ENCODE results near the gene CHST13.

Gene CHST13

DNA sequence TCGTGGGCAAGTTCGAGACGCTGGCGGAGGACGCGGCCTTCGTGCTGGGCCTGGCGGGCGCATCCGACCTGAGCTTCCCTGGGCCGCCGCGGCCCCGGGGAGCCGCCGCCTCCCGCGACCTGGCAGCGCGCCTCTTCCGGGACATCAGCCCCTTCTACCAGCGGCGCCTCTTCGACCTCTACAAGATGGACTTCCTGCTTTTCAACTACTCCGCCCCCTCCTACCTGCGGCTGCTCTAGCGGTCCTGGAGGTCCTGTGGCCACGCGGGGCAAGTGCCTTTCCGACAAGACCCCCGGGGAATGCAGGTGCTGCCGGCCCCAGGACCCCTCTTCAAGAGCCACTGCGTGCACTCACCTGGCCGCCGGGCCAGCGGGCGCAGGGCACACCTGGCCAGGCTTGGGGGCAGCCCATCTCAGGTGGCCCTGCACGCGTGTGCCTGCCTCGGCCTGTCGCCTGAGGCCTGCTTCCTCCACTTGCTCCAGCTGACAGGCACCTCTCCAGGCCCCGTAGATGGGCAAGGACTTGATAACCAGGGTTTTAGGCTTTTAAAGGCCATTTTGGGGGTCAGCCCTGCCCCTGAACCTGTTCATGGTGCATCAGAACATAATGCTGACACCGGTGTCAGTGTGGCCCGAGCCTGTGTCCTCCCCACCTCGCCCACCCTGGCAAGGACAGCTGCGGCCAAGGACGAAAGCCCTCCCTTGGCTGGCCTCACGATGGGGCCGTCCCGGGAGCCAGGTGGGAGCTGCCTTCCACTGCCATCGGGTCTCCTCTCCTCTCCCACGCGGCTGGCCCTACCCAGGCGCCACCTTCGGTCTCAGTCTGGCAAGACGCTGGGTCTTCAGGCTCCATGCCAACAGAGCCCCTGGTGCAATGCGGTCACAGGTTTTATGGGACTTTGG is 18.6 kb downstream of the CHST13 start:
- no peak for DNase-seq

DNA sequence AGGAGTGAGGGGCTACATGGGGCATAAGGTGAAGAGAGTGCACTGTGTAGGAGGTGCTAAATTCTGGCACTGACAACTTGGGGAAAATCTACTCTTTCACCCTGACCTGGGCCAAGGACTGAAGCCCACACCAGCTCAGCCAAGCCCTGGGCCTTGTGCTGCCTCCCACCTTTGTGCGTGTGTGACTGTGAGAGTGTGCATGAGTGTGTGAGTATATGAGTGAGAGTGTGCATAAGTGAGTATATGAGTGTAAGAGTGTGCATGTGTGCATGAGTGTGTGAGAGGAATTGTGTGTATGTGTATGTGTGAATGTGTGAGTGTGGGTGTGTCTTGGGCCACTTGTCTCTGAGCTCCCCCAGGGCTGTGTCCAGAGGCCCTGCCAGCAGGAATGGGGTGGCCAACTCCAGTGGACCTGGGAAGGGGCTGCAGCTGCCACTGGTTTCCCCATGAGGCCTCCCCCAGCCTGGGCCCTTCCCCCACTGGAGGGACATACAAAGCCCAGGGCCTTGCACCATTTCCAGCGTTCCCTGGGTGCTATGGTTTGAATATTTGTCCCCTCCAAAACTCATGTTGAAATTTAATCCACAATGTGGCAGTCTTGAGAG is 19.6 kb downstream of the CHST13 start:
- no peak for DNase-seq

DNA sequence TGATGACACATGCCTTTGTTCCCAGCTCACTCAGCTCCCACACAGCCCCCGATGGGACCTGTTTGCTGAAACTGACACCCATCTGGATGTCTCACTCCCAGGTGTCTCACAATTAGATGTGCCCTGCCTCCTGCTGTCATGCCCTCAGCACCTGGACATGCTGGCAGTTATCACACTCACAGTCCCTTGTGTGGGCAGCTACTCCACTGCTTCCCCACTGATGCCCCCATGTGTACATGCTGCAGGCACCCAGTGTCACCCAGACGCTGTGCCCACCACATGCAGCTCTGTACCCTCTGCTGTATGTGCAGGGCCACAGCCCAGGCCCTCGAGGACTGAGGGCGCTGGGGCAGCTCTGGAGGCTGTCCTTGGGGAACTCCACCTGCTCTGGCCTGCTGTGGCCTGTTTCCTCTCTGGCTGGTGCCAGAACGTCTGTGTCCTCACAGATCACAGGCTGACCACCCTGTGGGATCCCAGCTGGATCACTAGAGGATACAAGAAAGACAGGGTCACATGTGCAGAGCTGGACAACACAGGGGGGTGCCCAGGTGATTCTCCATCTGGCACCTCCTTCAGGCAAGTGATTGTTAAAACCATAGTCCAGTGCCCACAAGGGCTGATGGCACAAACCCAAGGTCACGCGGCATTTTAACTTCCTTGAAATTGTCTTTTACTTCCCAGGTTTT is 20.8 kb downstream of the CHST13 start:
- no peak for DNase-seq

DNA sequence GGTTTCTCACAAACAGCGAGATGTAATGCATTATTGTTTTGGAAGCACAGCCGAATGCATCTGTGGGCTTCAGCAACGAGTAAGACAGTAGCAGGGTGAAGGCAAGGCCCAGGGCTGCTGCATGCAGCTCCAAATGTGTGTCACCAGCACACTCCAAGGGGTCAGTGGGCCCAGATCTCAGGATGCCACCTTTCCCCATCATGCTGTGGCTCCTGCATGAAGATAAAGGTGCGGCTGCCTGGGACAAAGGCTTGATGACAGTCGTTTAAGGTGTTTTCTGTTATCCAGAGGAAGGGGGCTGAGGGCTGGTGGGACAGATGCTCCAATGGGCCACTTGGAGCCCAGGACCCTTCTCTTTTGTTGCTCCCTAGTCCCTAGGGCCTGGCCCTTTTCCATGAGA is 21.6 kb downstream of the CHST13 start:
- DNase-seq = no peak

DNA sequence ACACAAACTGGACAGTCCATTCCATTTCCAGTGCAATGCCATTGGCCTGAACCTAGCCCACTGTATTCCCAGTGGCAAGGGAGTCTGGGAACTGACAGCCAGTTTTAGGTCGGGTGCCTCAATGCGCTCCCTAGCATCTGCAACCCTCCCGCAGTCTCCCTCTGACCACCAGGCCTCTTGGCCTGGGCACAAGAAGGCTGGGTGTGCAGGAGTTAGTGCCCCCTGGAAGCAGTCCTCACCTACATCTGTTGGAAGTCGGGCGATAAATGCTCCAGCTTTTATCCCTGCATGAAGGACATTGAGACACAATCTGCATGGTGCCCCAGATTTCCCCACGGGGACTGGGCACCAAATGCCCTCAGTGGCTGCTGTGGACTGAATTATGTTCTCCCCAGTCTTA is 22.1 kb downstream of the CHST13 start:
- DNase-seq = no peak

DNA sequence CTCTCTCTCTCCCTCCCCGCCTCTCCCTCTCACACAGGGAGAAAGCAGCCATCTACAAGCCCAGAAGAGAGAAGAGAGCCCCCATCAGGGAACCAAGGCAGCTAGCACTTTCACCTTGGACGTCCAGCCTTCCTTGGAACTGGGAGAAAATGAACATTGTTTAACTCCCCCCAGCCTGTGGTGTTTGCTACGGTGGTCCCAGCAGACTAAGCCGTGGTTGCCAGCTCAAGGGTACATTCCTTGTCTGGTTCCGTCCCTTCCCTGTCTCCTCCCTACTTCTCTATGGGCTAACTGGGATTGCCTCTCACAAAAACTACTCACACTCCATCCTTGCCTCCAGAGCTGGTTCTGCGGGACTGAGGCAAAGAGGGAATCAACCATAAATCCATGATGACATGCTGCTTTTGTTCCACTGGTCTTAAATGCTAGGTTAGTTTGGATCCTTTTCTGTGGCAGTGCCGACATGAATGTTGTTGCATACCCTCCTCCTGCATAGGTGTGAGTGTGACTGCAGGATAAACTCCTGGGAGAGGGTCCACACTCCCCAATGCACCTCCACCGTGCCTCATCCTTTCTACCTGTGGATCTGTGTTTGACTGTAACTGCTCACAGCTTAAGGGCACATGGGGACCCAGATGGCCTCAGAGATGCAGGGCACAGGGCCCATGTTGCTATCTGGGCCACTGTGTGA is 22.7 kb downstream of the CHST13 start:
- no peak for DNase-seq

DNA sequence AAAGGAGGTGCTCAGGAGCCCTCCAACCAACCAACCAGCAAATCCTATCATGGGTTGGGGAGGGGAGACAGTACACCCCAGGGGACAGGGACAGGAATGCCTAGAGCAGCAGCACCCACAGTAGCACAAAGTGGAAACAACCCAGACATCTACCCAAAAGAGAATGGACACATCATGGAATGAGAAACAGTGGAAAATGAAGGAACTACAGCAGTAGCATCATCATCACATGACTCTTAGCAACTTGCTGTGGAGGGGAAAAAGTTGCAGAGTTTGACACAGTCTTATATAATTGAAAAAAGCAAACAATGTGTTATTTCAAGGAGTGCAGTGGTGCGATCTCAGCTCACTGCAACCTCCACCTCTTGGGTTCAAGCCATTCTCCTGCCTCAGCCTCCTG is 23.8 kb downstream of the CHST13 start:
- no peak for DNase-seq

DNA sequence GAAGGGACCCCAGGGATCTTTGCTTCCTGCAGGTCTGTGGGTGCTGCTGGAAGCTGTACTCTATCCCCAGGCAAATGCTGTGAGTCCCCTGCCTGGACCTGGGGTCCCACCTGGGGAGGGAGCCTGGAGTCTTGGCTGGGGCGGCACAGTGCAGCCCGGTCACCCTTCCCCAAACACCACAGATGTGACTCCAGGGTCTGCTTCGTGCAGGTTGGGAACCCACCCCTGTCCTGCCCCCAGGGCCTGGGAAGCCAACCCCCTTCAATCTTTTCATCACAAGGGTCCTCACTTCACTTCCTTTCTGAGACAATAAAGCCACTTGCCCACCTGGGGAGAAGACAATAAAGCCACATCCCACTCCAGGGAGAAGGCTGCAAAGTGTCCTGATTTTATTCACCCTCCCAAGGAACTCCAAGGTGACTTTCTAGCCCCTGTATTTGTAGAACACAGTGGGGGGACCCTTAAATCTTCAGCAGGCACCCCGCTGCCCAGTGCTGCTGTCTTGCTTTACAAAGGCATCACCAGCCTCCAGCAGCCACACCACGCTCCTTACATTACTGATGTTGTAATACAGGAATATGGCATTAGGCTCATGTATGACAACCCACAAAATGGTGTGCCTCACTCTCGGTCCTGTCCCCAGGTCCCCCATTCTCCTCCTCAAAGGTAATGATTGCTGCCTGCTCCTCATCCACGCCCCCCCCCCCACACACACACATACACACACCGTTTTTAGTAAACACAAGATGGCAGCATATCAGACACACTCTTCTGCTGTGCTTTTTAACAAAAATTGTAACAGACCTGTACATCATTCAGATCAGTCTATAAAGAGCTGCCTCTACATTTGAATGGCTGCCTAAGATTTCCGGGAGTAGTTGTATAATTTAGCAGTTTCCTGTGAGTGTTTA is 24.9 kb downstream of the CHST13 start:
- DNase-seq = no peak

DNA sequence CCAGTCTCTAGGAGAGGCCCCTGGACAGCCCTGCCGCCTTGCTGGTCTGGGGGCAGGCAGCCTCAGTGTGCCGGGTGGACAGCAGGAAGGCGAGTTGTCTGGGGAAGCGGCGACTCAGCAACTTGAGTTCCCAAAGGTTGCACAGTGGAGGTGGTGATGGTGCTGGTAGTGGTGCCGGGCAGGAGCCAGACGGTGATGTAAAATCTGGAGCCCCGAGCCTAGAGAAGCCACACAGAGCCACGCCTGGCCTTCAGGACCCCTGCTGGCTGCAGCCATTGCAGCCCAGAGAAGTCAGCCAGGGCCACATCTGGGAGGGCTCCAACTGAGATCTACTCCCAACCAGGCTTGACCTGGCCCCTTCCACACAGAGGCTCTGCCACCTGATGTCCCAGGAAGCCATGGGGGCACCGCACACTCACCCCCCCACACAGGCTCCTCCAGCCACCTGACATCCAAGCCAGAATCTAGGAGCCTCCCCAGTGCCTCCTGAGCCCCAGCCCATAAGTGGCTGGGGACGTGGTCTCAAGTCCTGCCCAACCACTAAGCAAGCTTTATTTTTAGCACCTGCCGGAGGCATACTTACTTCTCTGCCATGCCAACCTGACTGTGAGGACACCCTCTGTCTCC is 26.0 kb downstream of the CHST13 start:
- no peak for DNase-seq

DNA sequence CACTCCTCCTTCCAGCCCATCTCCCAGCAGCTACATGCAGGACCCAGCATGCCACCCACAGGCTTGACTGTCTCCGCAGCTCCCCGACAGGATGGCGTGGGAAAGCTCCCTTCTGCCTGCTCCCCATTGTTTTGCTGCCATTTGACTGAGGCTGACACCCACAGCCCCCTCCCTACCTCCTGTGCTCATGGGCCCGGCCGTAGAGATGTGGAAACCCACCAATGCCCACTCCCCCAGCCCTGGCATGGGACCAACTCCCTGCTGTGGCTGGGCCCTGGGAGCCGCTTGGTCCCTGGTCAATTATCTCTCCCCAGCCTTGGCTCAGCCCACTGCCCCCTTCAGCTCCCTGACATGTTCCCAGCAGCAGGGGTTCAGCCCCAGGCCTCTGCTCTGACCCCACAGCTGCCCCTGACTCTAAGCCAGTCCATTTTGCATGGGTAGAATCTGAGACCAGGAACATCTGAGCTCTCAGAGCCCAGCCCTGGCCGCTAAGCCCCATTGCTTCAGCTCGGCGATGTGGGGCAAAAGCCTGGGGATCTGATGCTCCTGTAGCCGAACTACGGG is 26.6 kb downstream of the CHST13 start:
- DNase-seq = no peak

DNA sequence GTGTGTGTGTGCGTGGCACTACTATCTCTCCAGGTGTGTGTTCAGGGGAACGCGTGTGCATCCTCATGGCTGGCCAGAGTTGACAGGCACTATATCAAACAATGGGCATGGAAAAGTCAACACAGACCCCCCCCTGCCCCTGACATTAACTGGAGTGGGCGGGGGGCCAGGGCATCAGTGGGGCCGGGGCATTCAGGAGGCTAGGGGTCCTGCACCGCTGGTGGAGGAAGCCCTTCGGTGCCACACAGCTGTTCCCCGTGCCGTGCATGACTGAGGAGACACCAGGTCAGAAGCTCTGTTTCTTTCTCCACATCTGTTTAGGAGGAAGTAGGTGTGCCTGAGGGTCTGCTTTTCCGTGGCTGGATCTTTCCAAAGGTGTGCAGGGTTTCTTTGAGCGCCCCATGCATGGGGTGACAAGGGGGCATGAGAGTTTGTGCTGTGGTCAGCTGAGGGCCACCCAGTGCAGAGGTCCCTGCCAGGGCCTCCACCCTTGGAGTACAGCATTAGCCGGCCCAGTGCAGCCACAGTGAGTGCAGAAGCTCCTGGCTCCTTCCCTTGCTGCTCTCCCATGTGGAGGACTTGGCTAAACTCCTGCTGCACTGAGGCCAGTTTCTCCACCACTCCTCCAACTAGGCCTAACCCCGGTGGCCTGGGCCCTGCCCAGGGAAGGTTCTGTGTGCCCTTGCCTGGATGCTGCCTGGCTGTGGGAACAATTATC is 27.3 kb downstream of the CHST13 start:
- DNase-seq = no peak

DNA sequence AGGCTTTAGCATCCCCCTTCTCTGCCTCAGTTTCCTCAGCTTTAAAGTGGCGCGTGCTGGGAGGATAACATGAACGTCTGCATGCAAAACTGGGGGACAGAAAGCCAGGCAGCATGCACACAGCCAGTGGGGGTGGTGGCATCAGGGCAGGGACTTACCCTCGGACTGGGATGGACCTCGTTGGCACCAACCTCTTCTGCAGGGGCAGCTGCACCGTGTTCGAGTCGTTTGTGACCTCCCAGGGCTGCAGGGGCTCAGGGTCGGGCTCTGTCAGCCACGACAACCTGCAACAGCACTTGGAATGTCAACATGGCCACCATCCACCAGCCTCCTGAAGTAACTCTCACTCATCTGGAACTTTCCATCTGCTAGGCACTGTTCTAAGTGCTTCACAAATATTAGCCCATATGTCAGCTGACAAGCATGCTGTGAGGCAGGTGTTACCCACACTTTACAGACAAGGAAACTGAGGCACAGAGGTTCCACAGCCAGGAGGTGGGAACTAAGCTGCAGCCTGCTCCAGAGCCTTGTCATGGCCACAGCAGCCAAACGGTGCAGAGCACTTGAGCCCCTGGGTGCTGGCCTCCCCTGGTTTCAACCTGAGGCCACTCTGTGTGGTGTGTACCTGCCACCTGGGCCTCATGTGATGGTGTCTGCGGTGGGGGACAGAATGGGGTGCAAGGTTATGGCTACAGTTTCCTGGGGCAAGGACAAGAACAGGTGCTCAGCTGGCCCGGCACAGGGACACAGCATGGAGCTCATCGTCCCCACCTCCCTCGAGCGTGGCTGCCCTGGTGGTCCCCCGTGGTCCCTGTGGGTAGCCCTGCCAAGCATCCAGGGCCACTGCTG is 28.1 kb downstream of the CHST13 start:
- DNase-seq = no peak

DNA sequence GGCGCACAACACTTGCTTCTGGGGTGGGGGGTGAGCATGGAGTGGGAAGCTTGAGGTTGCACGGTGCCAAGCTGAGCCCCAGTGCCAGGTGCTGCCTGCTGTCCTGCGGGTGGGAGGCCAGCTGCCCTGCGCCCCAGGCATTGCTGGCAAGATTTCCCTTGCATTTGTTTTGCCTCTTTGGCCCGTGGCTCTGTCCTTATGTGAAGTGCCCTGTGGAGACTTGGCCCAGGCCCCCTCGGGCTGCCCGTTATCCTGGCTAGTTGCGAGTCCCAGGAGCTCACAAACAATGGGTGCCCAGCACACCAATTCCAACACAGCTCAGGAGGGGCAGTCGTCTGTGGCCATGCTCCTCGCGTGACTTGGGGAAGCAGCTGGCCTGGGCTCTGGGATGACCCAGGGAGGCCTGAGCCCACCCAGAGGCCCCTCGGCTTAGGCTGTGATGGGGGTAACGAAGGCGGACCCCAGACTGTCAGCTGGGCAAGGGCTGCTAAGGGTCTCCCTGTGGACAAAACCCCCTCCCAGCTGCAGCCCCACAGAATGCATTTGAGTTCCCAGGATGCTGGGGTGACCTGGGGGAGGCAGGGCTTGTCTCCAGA is 28.8 kb downstream of the CHST13 start:
- DNase-seq = no peak

DNA sequence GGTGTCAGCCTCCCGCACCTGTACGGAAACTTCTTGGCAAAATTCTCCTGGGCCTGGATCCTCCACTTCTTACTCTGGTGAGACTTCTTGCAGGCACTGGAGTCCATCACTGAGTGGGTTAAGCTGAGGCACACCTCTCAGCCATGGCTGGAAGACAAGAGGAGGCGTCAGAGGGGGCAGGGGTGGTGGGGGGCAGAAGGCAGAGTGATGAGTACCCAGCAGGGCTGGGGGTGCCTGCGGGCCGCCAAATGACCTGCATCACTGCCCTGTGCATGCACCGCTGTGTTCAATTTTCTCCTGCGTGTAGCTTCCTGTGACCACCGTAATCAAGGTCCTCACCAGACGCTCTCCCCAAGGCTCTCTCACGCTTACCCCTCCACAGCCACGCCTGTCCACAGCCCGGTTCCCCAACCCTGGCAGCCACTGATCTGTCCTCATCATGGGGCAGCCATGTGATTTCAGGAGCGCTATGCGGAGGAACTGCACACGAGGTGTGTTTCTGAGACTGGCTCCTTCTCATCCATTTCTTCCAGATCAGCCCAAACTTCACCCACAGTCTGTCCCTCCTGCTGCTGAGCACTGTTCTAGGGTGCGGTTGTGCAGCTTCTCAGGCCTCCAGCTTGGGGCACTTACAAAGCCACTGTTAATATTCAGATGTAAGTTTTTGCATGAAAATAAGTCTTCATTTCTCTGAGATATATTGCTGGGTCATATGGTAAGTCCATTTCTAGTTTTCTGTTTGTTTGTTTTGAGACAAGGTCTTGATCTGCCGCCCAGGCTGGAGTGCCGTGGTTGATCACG is 29.5 kb downstream of the CHST13 start:
- no peak for DNase-seq

DNA sequence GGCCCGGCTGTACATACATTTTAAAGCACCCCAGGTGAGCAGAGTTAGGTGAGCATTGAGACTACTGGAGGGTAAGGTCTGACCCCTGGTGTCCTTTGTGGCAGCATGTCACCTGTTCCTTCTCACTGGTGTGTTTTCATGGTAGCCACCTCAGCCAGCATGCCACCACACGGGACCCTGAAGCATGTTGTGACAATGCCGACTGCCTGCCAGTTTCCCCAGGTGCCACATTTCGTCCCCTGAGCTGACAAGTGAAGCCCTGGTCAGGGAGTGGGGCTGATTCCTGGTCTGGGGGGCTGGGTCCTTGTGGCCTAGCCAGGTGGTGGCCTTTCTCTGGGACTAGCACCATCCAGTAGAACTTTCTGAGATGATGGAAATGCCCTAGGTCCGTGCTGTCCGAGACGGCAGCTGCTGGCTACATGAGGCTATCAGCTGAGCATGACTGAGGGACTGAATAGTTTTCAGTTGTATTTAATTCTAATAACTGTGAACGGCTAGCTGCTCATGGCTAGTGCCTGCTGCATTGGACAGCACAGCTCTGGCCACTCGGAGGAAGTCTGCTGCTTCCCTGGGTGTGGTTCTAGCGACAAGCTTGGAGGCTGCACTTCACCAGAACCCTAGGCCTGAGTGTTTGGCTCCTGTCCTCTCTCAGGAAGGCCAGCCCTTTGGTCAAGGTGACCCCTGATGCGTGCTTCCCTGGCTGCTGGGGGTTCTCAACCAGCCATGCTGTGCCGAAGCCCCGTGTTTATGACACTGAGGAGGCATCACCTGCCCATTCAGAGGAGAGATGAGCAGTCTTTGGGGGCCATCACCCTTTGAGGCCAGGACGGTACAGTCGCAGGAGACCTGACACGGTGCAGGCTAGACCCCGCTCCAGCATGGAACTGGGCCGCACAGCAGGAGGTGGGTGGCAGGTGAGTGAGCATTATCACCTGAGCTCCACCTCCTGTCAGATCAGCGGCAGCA is 30.9 kb downstream of the CHST13 start:
- DNase-seq = no peak

DNA sequence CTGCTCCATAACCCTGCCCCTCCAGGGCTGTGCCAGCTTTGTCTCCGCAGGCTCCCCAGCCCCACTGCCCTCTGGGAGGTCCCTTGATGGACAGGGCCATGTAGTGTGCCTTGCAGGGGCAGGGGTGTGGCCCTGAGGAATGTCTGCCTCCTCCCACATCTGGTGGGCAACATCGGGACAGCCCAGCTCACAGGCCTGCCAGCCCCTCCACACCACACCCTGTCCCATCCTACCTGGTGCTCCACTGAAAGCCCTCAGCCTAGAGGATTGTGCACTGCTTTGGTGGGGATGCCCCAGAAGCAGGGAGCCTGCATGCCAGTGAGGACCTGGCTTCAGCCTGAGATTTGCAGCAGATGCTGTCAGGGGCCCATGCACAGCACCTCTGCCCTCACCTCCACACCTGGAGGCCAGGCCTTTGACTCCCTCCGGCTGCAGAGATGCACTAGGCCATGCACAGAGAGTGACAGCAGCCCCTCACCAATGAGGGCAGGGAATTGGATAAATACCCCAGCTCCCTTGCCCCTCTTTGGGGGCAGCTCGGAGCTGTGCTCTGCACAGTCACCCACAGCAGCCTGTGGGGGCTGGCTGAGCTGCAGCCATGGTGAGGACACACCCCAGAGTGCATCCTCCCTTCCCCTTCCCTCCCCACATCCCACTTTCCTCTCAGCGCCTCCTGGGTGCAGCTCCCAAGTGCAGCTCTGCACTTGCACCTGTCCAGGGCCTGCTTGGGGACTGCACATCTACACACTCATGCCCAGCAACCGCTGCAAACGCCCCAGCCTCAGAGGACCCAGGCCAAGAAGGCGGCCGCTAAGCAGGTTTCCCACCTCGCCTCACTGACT is 32.1 kb downstream of the CHST13 start:
- DNase-seq = no peak
